Mucosa of descending colon (tissue), 3 donors: ENCODE data around the gene MTCL1. TPM values are rescaled to one million over a fixed set of nuclear protein-coding genes. Genes with fewer than 3 reads are reported as not detected.

Experiments used
- ATAC-seq: fragments of 200-7000 bp; cut with Tn5 transposase; one replicate; pipeline ENCODE4 v1.9.1; 2020; ENCODE audit warnings: mild to moderate bottlenecking, moderate library complexity
- DNase-seq, 3 donors: peaks; one replicate each; pipeline ENCODE4 v3.0.0-alpha.2; 2020
- H3K36me3 ChIP-seq: fragments of 200-600 bp; one replicate; pipeline ENCODE4 v1.8.0; 2021; ENCODE audit warnings: low read depth, mild to moderate bottlenecking
- H3K4me1 ChIP-seq: fragments of 200-600 bp; one replicate; pipeline ENCODE4 v1.8.0; 2021; ENCODE audit warnings: low read depth, mild to moderate bottlenecking
- H3K4me3 ChIP-seq: fragments of 200-600 bp; one replicate; pipeline ENCODE4 v1.8.0; 2021; ENCODE audit warnings: mild to moderate bottlenecking
- H3K9me3 ChIP-seq: fragments of 200-600 bp; one replicate; pipeline ENCODE4 v1.8.0; 2021; ENCODE audit warnings: mild to moderate bottlenecking
- CTCF ChIP-seq: fragments of 200-600 bp; IDR thresholded peaks from one replicate; pipeline ENCODE4 v1.8.0; 2022; ENCODE audit warnings: antibody characterized with exemption, mild to moderate bottlenecking
- intact Hi-C, 2 donors: fragments of 100-400 bp; cut with DNase I in 1 of 2; cut with micrococcal nuclease in 1 of 2; formaldehyde crosslinking; loops; one replicate each; pipeline versions ENCODE4 v1.11.0 to v1.11.1; 2022; cut with DNase I, micrococcal nuclease
- total RNA-seq, 3 donors: library from RNA; stranded (reverse); fragmentation: NEBNext Ultra II Directional in 2 of 3; extraction: Animal tissue kit (Norgen Biotek cat#: 25700) in 2 of 3; gene quantifications; one replicate each; pipeline versions ENCODE4 v1.2.1 to v1.2.4, GENCODE V29; 2021 to 2023
- donor health status: DM: no; HTN: no; CAD: no; lungs with moderate emphysema.
- donor health status: DM: no; HTN: no; CAD: no.
- donor health status: DM: no; HTN: yes; CAD: no.

Gene MTCL1
- total RNA-seq, 3 donors from 2014 or later, result 4.1 to 141 (median 15.4) TPM

GRCh38 chr18:8767340-8767739 is 62.0 kb downstream of the MTCL1 start:
- no peak for DNase-seq
- Histone ChIP-seq H3K4me3 (no peak overlapping the region), H3K4me1 (no peaks in the 10 kb centered on the region), H3K36me3 (no peaks in the 10 kb centered on the region), H3K9me3 (no peaks in the 10 kb centered on the region)
- ATAC-seq, result no peak
- TF ChIP-seq CTCF, result no peak
- intact Hi-C loops, result no loop called here

DNA sequence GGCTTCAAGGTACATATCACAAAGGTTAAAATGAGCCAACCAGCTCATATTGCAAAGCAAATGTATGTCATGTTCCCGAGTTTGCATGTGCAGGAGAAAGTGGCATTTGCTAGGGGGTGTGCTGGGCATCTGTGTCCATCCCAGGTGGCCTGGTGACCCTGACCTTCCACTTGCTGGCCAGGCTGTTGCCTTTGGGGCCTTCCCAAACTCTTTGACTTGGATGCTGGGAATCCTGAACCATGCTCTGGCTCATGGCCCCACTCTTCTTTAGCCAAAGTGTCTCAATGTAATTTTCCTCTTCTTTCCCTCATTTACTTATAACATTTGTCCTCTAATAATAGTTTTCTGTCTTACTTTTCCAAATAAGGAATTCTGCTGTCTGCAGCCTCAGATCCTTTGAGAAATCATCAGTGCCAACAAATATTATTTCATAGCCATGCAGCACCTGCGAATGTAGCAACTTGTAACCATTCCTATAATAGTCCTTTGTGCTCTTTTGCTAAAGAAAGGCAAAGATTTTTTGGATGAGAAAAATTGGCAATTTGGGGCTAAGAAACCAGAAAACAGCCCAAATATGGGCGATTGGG is 64.2 kb downstream of the MTCL1 start:
- H3K36me3 ChIP-seq, result no peaks in the 10 kb centered on the region
- no peak for DNase-seq
- H3K4me1 ChIP-seq, result no peaks in the 10 kb centered on the region
- TF ChIP-seq CTCF, result no peak
- intact Hi-C loops, result no loop called here
- H3K4me3 ChIP-seq, result no peak overlapping the region
- no peaks in the 10 kb centered on the region for H3K9me3 ChIP-seq
- ATAC-seq, result no peak

DNA sequence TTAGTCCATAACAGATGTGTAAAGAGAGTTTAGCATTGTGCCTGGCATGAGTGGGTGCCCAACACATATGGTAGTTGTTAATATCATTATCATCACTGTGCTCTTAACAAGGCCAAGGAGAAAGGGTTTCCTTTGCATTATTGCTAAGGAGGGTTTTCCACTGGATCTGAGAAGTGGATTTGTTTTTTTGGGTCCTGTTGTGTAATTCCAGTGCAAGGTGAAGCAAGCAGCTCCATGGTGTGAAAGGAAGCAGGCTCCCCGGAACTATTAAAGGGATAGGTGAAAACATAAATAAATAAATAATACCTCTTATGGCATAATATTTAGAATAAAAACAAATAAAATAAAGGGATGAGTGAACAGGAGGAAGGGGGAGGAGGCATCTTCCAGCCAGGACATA is 65.3 kb downstream of the MTCL1 start:
- no peak for ATAC-seq
- TF ChIP-seq CTCF, result no peak
- intact Hi-C loops, result no loop called here
- no peaks in the 10 kb centered on the region for H3K36me3 ChIP-seq
- H3K4me3 ChIP-seq, result no peak overlapping the region
- no peak for DNase-seq
- H3K9me3 ChIP-seq, result no peaks in the 10 kb centered on the region
- H3K4me1 ChIP-seq, result no peaks in the 10 kb centered on the region

DNA sequence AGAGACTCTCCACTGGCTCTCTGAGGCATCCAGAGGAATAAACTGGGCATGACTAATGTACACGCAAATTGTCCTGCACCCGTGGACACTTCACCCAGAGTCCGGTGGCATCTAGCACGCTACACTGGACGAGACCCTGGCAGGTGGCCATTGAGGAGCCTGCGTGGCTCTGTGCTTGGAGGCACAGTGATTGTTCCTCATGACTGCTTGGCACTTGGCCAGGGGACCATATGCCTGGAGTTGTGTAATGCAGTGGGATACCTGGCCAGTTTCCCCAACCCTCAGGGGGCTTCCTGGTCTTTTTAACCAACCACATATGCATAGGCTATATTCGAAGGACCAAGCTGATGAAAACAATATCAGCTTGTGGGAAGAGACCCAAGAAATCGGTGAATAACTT is 66.6 kb downstream of the MTCL1 start:
- intact Hi-C loops, result no loop called here
- peak in 1 of 3 donors; percentile 37 for DNase-seq
- no peaks in the 10 kb centered on the region for H3K9me3 ChIP-seq
- TF ChIP-seq CTCF, result no peak
- no peaks in the 10 kb centered on the region for H3K4me1 ChIP-seq
- no peaks in the 10 kb centered on the region for H3K36me3 ChIP-seq
- ATAC-seq, result no peak
- H3K4me3 ChIP-seq, result no peak overlapping the region

- no peak for ATAC-seq
- no peak for TF ChIP-seq CTCF
- Histone ChIP-seq H3K4me3 (no peak overlapping the region), H3K9me3 (no peaks in the 10 kb centered on the region), H3K36me3 (no peaks in the 10 kb centered on the region), H3K4me1 (no peaks in the 10 kb centered on the region)
- intact Hi-C loops, result no loop called here
- DNase-seq, result no peak
Observed at GRCh38 chr18:8773980-8774379, 68.6 kb downstream of the MTCL1 start.
